GM19438 (cell line): Measurements from ENCODE around the gene GALNT18.
"Not testable (repeated sequence)": the region's sequence is repeated elsewhere in the genome, so short reads cannot be mapped to it uniquely, and the experiment has no call there.

Experiments used
- ATAC-seq: cut with Tn5 transposase; IDR thresholded peaks from one replicate; pipeline ENCODE4 v1.9.1; 2021; ENCODE audit warnings: low read depth; ENCODE audit not compliant: unreplicated experiment

GALNT18 gene

GRCh38 chr11:11472106-11472505 is 149.7 kb downstream of the GALNT18 start:
- ATAC-seq, result no peak

GRCh38 chr11:11471201-11471600 is 150.6 kb downstream of the GALNT18 start:
- ATAC-seq, result no peak

GRCh38 chr11:11468954-11469353 is 152.9 kb downstream of the GALNT18 start:
- ATAC-seq, result no peak

- ATAC-seq, result no peak
These were observed 154.5 kb downstream of the GALNT18 start for GRCh38 chr11:11467312-11467711.

GRCh38 chr11:11464555-11464954 is 157.2 kb downstream of the GALNT18 start:
- no peak for ATAC-seq

GRCh38 chr11:11463405-11463804 is 158.4 kb downstream of the GALNT18 start:
- ATAC-seq, result no peak

- no peak for ATAC-seq
These were observed 160.3 kb downstream of the GALNT18 start for GRCh38 chr11:11461473-11461872.

- no peak for ATAC-seq
These were observed 162.2 kb downstream of the GALNT18 start for GRCh38 chr11:11459578-11459977.

GRCh38 chr11:11458485-11458884 is 163.3 kb downstream of the GALNT18 start:
- no peak for ATAC-seq

- ATAC-seq, result no peak
These were observed 163.8 kb downstream of the GALNT18 start for GRCh38 chr11:11458001-11458400.

- ATAC-seq, result no peak
These were observed 164.9 kb downstream of the GALNT18 start for GRCh38 chr11:11456866-11457265.

GRCh38 chr11:11454671-11455223 is 167.1 kb downstream of the GALNT18 start:
- ATAC-seq, result no peak

GRCh38 chr11:11451501-11452005 is 170.3 kb downstream of the GALNT18 start:
- ATAC-seq, result peak; percentile 96

- ATAC-seq, result no peak
These were observed 171.0 kb downstream of the GALNT18 start for GRCh38 chr11:11450744-11451362.

- ATAC-seq, result no peak
These were observed 172.5 kb downstream of the GALNT18 start for GRCh38 chr11:11449327-11449726.

- ATAC-seq, result no peak
These were observed 173.2 kb downstream of the GALNT18 start for GRCh38 chr11:11448626-11449025.

GRCh38 chr11:11447601-11448000 is 174.2 kb downstream of the GALNT18 start:
- not testable (repeated sequence) for ATAC-seq

GRCh38 chr11:11446967-11447366 is 174.8 kb downstream of the GALNT18 start:
- no peak for ATAC-seq

- ATAC-seq, result no peak
These were observed 175.2 kb downstream of the GALNT18 start for GRCh38 chr11:11446564-11446963.

- no peak for ATAC-seq
These were observed 176.2 kb downstream of the GALNT18 start for GRCh38 chr11:11445441-11446185.

GRCh38 chr11:11444804-11445131 is 177.0 kb downstream of the GALNT18 start:
- no peak for ATAC-seq
